HEK293T (cell line): Measurements from ENCODE around the gene NF1.

ENCODE experiments used
- ARNT ChIP-seq: fragments of 450-650 bp; IDR thresholded peaks from 2 replicates; pipeline ENCODE4 v1.6.1; 2017; ENCODE audit warnings: mild to moderate bottlenecking
- BHLHE40 ChIP-seq: fragments of 450-650 bp; IDR thresholded peaks from 2 replicates; pipeline ENCODE4 v1.6.1; 2016; ENCODE audit warnings: mild to moderate bottlenecking, moderate library complexity, borderline replicate concordance
- CTBP1 ChIP-seq: fragments of 450-650 bp; IDR thresholded peaks from 2 replicates; pipeline ENCODE4 v1.6.1; 2016; ENCODE audit warnings: borderline replicate concordance
- FOXA1 ChIP-seq: fragments of 450-650 bp; IDR thresholded peaks from 2 replicates; pipeline ENCODE4 v1.6.1; 2016; ENCODE audit warnings: mild to moderate bottlenecking
- FOXK2 ChIP-seq: fragments of 450-650 bp; IDR thresholded peaks from 2 replicates; pipeline ENCODE4 v1.6.1; 2016; ENCODE audit warnings: mild to moderate bottlenecking
- FOXM1 ChIP-seq: fragments of 450-650 bp; IDR thresholded peaks from 2 replicates; pipeline ENCODE4 v1.6.1; 2017; ENCODE audit warnings: mild to moderate bottlenecking, borderline replicate concordance
- HDGF ChIP-seq: fragments of 450-650 bp; IDR thresholded peaks from 2 replicates; pipeline ENCODE4 v1.6.1; 2017; ENCODE audit warnings: antibody characterized with exemption, borderline replicate concordance
- L3MBTL2 ChIP-seq: fragments of 450-650 bp; conservative IDR thresholded peaks from 2 replicates; pipeline ENCODE4 v1.6.1; 2016; ENCODE audit warnings: mild to moderate bottlenecking
- LEF1 ChIP-seq: fragments of 450-650 bp; IDR thresholded peaks from 2 replicates; pipeline ENCODE4 v1.6.1; 2017; ENCODE audit warnings: mild to moderate bottlenecking, borderline replicate concordance
- NFRKB ChIP-seq: fragments of 450-650 bp; IDR thresholded peaks from 2 replicates; pipeline ENCODE4 v1.6.1; 2016; ENCODE audit warnings: mild to moderate bottlenecking, moderate library complexity
- SUZ12 ChIP-seq: fragments of 450-650 bp; IDR thresholded peaks from 2 replicates; pipeline ENCODE4 v1.6.1; 2016; ENCODE audit warnings: mild to moderate bottlenecking
- ZNF384 ChIP-seq: fragments of 450-650 bp; IDR thresholded peaks from 2 replicates; pipeline ENCODE4 v1.6.1; 2016
- TF ChIP-seq, protein P1 (sequence below): fragments of 450-650 bp; IDR thresholded peaks from 2 replicates; pipeline ENCODE4 v1.6.1; 2016

- TF ChIP-seq ARNT = no peak
- no peak for TF ChIP-seq FOXM1
- no peak for TF ChIP-seq L3MBTL2
- no peak for TF ChIP-seq NFRKB
- no peak for TF ChIP-seq SUZ12
- TF ChIP-seq BHLHE40 = no peak
- no peak for TF ChIP-seq CTBP1
- TF ChIP-seq LEF1 = no peak
- TF ChIP-seq, protein P1, sequence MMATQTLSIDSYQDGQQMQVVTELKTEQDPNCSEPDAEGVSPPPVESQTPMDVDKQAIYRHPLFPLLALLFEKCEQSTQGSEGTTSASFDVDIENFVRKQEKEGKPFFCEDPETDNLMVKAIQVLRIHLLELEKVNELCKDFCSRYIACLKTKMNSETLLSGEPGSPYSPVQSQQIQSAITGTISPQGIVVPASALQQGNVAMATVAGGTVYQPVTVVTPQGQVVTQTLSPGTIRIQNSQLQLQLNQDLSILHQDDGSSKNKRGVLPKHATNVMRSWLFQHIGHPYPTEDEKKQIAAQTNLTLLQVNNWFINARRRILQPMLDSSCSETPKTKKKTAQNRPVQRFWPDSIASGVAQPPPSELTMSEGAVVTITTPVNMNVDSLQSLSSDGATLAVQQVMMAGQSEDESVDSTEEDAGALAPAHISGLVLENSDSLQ = no peak
- no peak for TF ChIP-seq FOXK2
- no peak for TF ChIP-seq ZNF384
- no peak for TF ChIP-seq FOXA1
- no peak for TF ChIP-seq HDGF
Observed at GRCh38 chr17:31397256-31397939, 302.6 kb downstream of the NF1 start.
